Daoy (cell line): ENCODE measurements around the gene KIF26B. TPM values are rescaled to one million over a fixed set of nuclear protein-coding genes. Genes with fewer than 3 reads are reported as not detected.

ENCODE experiments used
- DNase-seq: peaks from one replicate; pipeline ENCODE4 v3.0.0-alpha.2; 2015; ENCODE audit warnings: low read depth
- total RNA-seq: library from RNA; depleted of rRNA; stranded (reverse); fragments of >200 nt; shearing (Covaris generic); gene quantifications from 2 replicates; pipeline ENCODE4 v1.2.3, GENCODE V29; 2014

Gene KIF26B
- total RNA-seq, 1 experiment from 2014 or later = 1.1 TPM

- no peak for DNase-seq
Observed at GRCh38 chr1:245682638-245683628, 528.1 kb downstream of the KIF26B start.

GRCh38 chr1:245683676-245684075 lies 528.9 kb downstream of the KIF26B start:
- no peak for DNase-seq

GRCh38 chr1:245684166-245684565 lies 529.4 kb downstream of the KIF26B start:
- no peak for DNase-seq

- DNase-seq = no peak
Observed at GRCh38 chr1:245684571-245684970, 529.8 kb downstream of the KIF26B start.

- no peak for DNase-seq
Observed at GRCh38 chr1:245685111-245685810, 530.5 kb downstream of the KIF26B start.

GRCh38 chr1:245686006-245686405 lies 531.2 kb downstream of the KIF26B start:
- DNase-seq = no peak

GRCh38 chr1:245686446-245687030 lies 531.8 kb downstream of the KIF26B start:
- no peak for DNase-seq

GRCh38 chr1:245687152-245687635 lies 532.4 kb downstream of the KIF26B start:
- DNase-seq = no peak

GRCh38 chr1:245687636-245688535 lies 533.1 kb downstream of the KIF26B start:
- no peak for DNase-seq

GRCh38 chr1:245688536-245689453 lies 534.0 kb downstream of the KIF26B start:
- no peak for DNase-seq

GRCh38 chr1:245690156-245690690 lies 535.4 kb downstream of the KIF26B start:
- DNase-seq = no peak

- no peak for DNase-seq
Observed at GRCh38 chr1:245690946-245691541, 536.3 kb downstream of the KIF26B start.

- DNase-seq = no peak
Observed at GRCh38 chr1:245691897-245692296, 537.1 kb downstream of the KIF26B start.

GRCh38 chr1:245692318-245692717 lies 537.5 kb downstream of the KIF26B start:
- DNase-seq = no peak

- no peak for DNase-seq
Observed at GRCh38 chr1:245693116-245693793, 538.5 kb downstream of the KIF26B start.

- no peak for DNase-seq
Observed at GRCh38 chr1:245693941-245694752, 539.4 kb downstream of the KIF26B start.

GRCh38 chr1:245694753-245695195 lies 540.0 kb downstream of the KIF26B start:
- no peak for DNase-seq

- DNase-seq = no peak
Observed at GRCh38 chr1:245695211-245695610, 540.4 kb downstream of the KIF26B start.
